ACC112 (cell line): ENCODE data around the gene TCF7.

ENCODE experiments used
- H2AFZ ChIP-seq: fragments of 200-600 bp; sonication (generic); one replicate; pipeline ENCODE4 v1.6.0; 2017; ENCODE audit warnings: antibody characterized with exemption, low read length; ENCODE audit not compliant: unreplicated experiment
- H3K27ac ChIP-seq: fragments of 200-600 bp; sonication (generic); 2 replicates; pipeline ENCODE4 v1.5.1; 2014; ENCODE audit warnings: low read depth, mild to moderate bottlenecking, antibody characterized with exemption, low read length, moderate library complexity
- H3K27me3 ChIP-seq: fragments of 200-600 bp; sonication (generic); 2 replicates; pipeline ENCODE4 v1.6.1; 2014; ENCODE audit warnings: mild to moderate bottlenecking, antibody characterized with exemption, low read length, moderate library complexity, mixed read lengths; ENCODE audit not compliant: insufficient read depth
- H3K36me3 ChIP-seq: fragments of 200-600 bp; sonication (generic); 2 replicates; pipeline ENCODE4 v1.6.1; 2016; ENCODE audit warnings: mild to moderate bottlenecking, antibody characterized with exemption, low read length, moderate library complexity, mixed read lengths; ENCODE audit not compliant: insufficient read depth
- H3K4me1 ChIP-seq: fragments of 200-600 bp; sonication (generic); one replicate; pipeline ENCODE4 v1.6.1; 2016; ENCODE audit warnings: low read length, mixed read lengths; ENCODE audit not compliant: insufficient read depth, unreplicated experiment, control insufficient read depth
- H3K4me3 ChIP-seq: fragments of 200-600 bp; sonication (generic); 2 replicates; pipeline ENCODE4 v1.5.1; 2014; ENCODE audit warnings: mild to moderate bottlenecking, low read depth, low read length
- H3K79me2 ChIP-seq: fragments of 200-600 bp; sonication (generic); one replicate; pipeline ENCODE4 v1.6.0; 2016; ENCODE audit warnings: low read length; ENCODE audit not compliant: control insufficient read depth, unreplicated experiment, insufficient read depth

The TCF7 gene

DNA sequence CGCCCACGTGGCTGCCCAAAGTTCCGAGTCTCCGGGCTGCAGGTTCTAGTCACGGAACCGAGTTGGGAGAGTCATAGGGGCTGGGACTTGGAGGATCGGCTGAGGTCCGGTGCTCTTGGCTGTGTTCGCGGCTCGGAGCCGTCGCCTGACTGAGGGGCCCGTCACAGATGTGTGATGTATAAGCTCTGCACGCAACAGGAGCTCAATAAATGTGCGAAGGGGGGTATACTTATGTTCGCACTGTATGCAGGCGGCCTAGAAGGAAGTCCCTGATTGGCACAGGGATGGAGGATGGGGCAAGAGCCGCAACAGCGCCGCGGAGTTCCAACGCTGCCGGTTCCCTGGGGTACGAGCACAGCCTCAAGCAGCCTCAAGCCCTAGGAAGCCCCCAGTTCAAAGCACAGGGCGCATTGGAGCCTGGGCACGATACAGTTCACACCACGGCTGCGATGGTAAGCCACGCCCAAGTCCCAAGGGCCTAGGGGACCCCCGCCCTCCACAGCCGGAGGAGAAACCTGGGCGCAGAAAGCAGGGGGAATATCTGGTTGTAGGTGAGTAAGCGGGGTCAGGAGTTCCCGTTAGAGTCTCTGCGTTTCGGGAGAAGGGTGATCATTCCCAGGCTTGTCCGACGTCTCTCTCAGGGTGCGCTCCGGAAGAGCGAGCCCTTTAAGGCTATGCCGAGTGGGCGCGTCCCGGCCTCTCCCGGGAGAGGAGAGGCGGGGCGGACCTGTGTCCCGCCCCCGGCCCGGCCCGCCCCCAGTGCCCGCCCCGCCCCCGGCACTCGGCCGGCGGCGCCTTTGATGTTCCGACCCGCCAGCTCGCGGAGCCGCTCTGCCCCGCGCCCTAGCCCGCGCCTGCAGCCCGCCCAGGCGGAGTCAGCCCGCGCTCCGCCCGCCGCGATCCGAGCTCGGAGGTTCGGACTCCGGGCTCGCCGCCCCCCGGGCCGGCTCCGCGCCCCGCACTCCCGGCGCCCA is at the start of gene TCF7:
TSS of gene TCF7 (plus strand) at position 780 of the 974 bp plus-strand sequence. CDS start 226 bp downstream, outside the sequence.
- Histone ChIP-seq H3K27ac (no peak within 1 kb of the TSS), H3K4me1 (peaks cover 16% of the 10 kb centered on the region), H3K4me3 (peak within 1 kb of the TSS; percentile 90), H3K27me3 (peaks cover 11% of the 10 kb centered on the region; the same call in 1 of the 2 replicates), H3K36me3 (no peaks in the 10 kb centered on the region), H2AFZ (peak within 1 kb of the TSS; percentile 98), H3K79me2 (no peaks in the 10 kb centered on the region)

DNA sequence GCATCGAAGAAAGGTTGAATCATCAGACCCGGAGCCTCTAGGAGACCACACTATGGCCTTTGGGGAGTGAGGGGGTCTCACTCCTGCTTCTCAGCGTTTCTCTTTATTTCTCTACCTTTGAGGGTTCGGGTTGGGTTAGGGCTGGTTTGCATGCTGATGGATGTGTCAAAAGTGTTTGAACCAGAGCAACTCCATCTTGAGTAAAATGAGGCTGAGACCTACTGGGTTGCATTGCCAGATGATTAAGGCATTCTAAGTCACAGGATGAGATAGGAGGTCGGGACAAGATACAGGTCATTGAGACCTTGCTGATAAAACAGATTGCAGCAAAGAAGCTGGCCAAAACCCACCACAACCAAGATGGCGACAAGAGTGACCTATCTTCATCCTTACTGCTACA is 44.9 kb upstream of the TCF7 start:
- Histone ChIP-seq H3K27me3 (no peaks in the 10 kb centered on the region), H3K27ac (no peak overlapping the region), H3K36me3 (no peaks in the 10 kb centered on the region), H2AFZ (no peak overlapping the region), H3K4me1 (peaks cover 11% of the 10 kb centered on the region), H3K4me3 (no peak overlapping the region), H3K79me2 (no peaks in the 10 kb centered on the region)

DNA sequence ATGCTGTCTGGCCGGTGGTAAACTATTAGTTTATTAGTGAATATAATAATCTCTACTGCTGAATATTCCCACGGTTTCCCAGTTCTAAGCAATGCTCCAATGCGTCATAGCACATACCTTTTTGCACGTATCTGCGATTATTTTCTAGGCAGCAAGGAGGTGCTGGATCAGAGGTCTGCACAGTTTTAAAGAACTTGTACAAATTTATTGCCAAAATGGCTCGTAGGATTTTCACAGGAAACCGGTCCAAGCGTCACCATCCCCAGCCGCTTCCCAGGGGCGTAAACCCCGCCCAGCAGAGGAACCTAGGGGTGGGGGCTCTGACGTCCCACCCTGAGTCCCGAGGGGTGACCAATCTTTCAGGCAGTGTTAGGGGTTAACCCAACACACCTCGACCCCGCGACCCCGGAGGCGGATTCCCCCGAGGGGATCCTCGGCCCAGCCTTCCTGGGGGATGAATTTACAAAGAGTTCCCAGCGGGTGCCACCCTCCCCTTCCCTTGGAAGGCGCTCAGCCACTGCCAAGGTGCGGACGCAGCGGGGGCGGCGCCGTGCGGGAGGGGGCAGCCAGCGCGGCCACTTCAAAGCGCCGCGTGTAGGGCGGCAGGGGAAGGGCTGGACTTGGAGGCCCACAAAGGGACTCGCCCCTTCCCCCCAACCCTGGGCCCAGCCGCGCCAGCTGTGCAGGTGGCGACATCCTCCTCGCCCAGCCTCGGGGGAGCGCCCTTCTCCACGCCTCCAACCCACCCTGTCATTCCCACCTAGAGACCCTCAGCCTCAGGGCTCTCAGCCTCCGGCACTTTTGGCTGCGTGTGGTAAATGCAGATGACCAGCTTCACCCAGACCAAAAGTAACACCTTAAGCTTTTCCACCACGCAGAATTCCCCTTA is 43.5 kb upstream of the TCF7 start:
- no peaks in the 10 kb centered on the region for H3K36me3 ChIP-seq
- H3K27me3 ChIP-seq, result no peaks in the 10 kb centered on the region
- peak overlapping the region; percentile 85 for H2AFZ ChIP-seq
- H3K27ac ChIP-seq, result peak overlapping the region; percentile 30; the same call in 1 of the 2 replicates
- H3K4me1 ChIP-seq, result peaks cover 11% of the 10 kb centered on the region
- peak overlapping the region; percentile 74 for H3K4me3 ChIP-seq
- H3K79me2 ChIP-seq, result no peaks in the 10 kb centered on the region

GRCh38 chr5:134071614-134072207 is 42.8 kb upstream of the TCF7 start:
- H3K27me3 ChIP-seq, result no peaks in the 10 kb centered on the region
- H3K4me3 ChIP-seq, result peak overlapping the region; percentile 74; the same call in 1 of the 2 replicates
- H3K79me2 ChIP-seq, result no peaks in the 10 kb centered on the region
- H3K27ac ChIP-seq, result no peak overlapping the region
- H3K4me1 ChIP-seq, result peaks cover 11% of the 10 kb centered on the region
- H2AFZ ChIP-seq, result no peak overlapping the region
- H3K36me3 ChIP-seq, result no peaks in the 10 kb centered on the region

DNA sequence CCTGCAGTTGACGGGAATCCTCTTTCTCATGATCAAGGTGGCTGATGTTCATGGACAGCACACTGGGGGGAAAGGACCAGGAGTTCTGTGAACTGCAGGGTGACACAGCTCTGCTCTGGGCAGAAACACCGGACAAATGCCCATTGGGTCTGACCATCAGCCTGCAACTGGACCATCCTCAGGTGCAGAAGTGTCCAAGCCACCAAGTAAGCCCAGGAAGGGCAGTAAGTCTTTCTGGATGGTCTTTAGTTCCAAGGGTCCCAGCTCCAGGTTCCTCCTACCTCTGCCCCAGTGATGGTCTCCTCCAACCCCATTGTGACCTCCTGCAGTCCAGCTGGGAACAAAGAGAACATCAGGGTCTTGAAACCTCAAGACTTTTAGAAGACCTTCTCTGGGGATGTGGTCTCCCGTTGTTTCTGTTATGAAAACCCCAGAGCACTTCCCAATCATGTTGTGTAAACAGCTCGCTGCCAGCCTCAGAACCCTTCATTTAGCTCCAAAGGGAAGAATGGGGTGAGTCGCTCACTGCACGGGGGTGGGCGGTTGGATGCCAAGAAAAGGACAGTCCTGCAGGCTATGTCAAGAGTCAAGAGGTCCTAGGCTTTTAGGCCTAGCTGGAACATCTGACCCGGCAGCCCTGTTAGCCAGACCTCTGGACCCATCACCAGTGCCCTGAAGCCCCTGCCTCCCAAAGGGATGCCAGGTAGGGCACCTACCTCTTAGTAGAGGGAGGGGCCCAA is 41.8 kb upstream of the TCF7 start:
- Histone ChIP-seq H3K27me3 (no peaks in the 10 kb centered on the region), H2AFZ (no peak overlapping the region), H3K4me1 (peaks cover 11% of the 10 kb centered on the region), H3K4me3 (no peak overlapping the region), H3K79me2 (no peaks in the 10 kb centered on the region), H3K27ac (peak overlapping the region; percentile 26; the same call in 1 of the 2 replicates), H3K36me3 (no peaks in the 10 kb centered on the region)

- Histone ChIP-seq H3K27me3 (no peaks in the 10 kb centered on the region), H3K27ac (peak overlapping the region; percentile 26; the same call in 1 of the 2 replicates), H3K4me1 (peaks cover 11% of the 10 kb centered on the region), H3K79me2 (no peaks in the 10 kb centered on the region), H3K4me3 (no peak overlapping the region), H3K36me3 (no peaks in the 10 kb centered on the region), H2AFZ (no peak overlapping the region)
Measured at GRCh38 chr5:134073404-134073803, 41.1 kb upstream of the TCF7 start.

DNA sequence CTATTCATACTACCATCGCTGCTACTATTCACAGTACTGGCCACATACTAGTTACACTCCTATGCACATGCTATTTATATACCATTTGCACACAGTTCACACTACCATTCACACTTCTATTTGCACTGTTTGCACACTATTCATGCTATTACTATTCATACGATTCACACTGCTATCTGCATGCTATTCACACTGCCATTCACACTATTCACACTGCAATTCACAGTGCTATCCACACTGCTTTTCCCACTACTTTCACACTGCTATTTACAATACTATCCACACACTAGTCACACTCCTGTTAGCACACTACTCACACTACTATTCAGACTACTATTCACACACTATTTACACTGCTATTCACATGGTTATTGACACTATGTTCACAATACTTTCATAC is 39.4 kb upstream of the TCF7 start:
- Histone ChIP-seq H3K27me3 (no peaks in the 10 kb centered on the region), H3K4me1 (peaks cover 11% of the 10 kb centered on the region), H3K36me3 (no peaks in the 10 kb centered on the region), H3K79me2 (no peaks in the 10 kb centered on the region), H3K27ac (no peak overlapping the region), H3K4me3 (no peak overlapping the region), H2AFZ (no peak overlapping the region)

DNA sequence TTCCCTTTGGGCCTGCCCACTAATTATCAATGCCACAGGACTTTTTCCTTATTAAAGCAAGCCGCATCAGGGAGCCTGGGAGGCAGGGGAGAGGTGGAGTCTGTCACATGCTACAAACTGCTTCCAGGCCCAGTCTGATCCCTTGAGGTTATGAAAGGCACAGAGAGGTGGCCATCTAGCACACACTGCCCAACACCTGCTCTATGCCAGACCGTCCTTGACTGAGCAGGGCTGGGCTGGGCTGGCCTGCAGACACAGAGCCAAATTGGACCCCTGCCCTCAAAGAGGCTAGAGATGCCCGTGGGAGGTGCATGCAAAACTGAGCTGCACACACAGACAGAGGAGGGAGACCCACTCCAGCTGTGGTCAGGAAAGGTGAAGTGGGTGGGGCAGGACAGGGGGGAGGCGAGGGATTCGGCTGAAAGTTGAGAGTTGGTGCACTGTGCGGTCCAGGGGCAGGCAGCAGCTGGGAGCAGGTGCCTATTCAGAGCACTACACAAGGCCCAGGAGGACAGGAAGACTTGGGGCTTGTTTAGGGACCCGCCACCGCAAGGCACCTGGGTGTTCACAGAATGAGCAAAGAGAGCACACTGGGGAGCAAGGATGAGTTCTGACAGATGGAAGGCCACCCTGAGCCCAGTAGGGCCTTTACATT is 36.4 kb upstream of the TCF7 start:
- no peak overlapping the region for H2AFZ ChIP-seq
- no peak overlapping the region for H3K27ac ChIP-seq
- H3K79me2 ChIP-seq, result no peaks in the 10 kb centered on the region
- peaks cover 4% of the 10 kb centered on the region for H3K4me1 ChIP-seq
- no peak overlapping the region for H3K4me3 ChIP-seq
- no peaks in the 10 kb centered on the region for H3K36me3 ChIP-seq
- H3K27me3 ChIP-seq, result no peaks in the 10 kb centered on the region

GRCh38 chr5:134079748-134080581 is 34.5 kb upstream of the TCF7 start:
- Histone ChIP-seq H3K79me2 (no peaks in the 10 kb centered on the region), H3K36me3 (no peaks in the 10 kb centered on the region), H3K27ac (no peak overlapping the region), H2AFZ (no peak overlapping the region), H3K4me1 (no peaks in the 10 kb centered on the region), H3K4me3 (no peak overlapping the region), H3K27me3 (no peaks in the 10 kb centered on the region)
